Activated CD8-positive, alpha-beta memory T cell treated with anti-CD3 and anti-CD28 coated beads, Interleukin-2, amount 50 U/mL, for 24 hours (primary cell): Measurements from ENCODE around the gene GNAQ.

Experiments
- DNase-seq: peaks from one replicate; pipeline ENCODE4 v3.0.0-alpha.2; 2020; ENCODE audit errors: extremely low read depth

Gene GNAQ

DNA sequence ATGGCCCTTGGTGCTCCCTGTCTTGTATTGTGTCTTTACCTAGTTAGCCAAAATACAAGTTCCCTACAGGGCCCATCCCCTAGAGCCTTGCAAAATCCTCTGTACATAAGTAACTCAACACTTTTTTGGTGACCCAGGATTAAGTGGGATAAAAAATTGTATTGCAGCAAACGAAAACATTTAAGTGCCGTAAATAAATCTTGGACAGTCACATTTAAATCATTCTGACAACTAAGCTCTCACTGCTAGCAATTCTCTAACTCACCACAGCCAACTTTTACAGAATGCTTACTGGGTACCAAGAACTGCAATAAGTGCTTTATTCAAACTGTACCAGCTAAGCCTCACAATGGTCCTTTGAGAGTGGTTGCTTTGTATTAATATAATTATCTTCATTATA, 56.6 kb downstream of the GNAQ start:
- DNase-seq: no peak

DNA sequence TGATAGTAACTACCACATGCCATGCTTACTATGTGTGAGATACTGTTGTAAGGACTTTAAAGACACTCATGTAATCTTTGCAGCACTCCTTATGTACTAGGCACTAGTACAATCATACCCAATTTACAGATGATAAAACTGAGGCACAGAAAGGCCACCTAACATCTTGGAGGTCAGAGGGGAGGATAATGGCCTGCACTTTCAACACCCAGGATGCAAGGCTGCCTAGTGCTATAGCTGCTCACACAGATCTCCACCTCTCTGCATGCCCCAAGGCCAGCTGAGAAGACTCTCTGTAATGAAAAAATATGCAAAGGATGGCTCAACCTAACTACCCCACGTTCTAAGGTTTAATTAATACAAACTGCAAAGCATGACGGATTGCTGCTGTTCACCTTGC, 57.2 kb downstream of the GNAQ start:
- no peak for DNase-seq

- no peak for DNase-seq
Observed at GRCh38 chr9:77969083-77969482, 62.5 kb downstream of the GNAQ start.

DNA sequence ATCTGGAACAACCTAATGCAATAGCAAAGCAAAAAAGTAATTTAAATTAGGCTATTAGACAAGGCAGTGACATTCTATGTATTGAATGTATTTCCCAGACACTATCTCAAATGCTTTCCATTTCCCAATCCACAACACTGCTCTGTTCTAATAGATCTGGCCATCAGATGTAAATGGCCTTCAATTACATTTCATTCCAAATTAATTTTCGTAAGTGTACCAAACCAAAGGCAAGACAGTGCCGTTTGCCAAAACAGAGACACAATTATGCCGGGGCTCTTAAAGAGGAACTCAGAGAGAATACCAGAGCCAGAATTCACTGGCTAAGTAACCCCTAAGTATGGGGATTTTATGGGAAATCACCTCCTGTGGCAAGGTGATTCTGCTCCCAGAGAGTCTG, 63.1 kb downstream of the GNAQ start:
- no peak for DNase-seq

DNA sequence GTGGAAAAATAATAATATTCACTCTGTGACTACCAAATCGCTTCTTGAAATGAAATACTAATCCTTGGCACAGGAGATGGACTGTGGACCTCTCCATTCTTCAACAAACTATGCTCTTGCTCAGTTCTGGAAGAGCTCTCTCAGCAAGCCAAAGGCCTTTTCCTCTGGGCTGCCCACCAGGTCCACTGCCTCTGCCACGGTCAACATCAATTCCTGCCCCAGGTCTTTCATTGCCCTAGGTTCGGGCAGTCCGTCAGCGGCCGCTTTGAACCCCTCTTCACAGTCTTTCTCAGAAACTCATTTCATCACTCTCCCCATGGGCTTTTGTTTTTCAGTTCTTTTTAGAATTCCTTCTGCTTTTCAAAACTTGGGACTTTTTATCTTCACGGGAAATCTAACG, 64.9 kb downstream of the GNAQ start:
- no peak for DNase-seq

GRCh38 chr9:77965445-77966123, 66.0 kb downstream of the GNAQ start:
- DNase-seq: no peak

- no peak for DNase-seq
Observed at GRCh38 chr9:77964258-77964657, 67.4 kb downstream of the GNAQ start.

DNA sequence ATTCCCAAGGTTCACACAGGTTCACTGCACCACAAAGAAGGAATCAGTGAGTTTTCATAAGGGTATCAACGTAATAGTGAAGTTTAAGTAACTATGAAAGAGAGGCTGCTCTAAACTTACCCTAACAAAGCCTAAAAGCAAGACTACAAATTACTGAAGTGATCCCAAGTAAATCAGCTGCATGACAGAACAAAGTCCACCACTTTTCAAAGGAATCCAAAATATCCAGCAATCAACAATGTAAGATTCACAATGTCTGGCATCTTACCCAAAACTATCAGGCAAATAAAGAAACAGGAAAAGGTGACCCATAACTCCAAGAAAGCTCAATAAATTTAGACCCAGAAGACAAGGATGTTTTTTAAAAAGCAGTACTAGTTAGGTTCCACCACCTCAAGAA, 70.1 kb downstream of the GNAQ start:
- no peak for DNase-seq

DNA sequence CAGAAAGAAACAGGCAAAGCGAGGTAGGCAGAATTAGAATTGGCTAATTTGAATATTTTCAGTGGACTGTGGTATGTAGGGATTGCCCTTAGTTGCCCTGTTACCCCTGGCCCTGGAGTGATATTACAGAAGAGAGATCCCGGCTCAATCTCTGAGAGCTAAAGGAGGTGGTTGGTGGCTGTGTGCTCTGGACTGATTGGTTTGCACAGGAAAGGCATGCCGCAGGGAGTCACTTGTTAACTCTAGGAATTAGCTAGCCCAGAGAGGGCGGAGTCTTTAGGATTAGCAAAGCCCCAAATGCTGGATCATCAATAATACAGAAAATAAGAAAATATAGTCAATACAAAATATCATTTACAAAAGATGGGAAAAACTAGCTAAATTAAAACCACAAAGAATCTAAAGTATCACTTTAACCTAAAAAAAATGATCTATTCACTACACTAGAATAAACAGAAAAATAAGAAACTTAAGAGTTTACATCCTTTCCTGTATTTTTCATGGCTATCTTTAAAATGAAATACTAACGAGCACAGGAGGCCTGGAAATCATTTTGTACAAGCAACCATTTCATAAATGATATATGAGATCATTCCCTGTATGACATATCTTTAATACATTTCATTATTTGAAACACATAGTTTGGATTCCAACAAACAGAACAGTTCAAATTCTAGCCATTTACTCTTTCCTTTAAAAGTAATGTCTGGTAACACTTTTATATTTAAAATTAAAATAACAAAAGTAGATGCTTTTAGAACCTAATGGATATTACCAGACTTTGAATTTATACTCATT, 71.1 kb downstream of the GNAQ start:
- no peak for DNase-seq

GRCh38 chr9:77959803-77960202, 71.8 kb downstream of the GNAQ start:
- no peak for DNase-seq

GRCh38 chr9:77957652-77958051, 74.0 kb downstream of the GNAQ start:
- no peak for DNase-seq

DNA sequence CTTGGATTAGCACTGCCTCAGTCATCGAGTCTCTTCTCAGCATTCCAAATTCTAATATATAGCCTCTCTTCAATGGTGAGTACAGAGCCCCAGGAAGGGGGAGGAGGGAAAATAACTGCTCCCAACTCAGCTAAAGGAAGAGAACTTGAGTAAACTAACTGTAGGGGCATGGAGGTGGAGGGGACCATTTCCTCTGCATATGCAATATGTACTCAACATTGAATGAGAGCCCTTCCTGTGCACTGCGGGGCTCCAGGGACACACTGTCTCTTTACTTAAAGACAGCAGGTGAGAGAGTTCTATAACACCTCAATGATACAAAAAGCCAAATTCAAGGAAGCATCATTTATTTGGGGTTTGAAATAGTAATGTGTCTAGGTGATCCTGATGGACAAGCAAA, 75.1 kb downstream of the GNAQ start:
- DNase-seq: no peak

DNA sequence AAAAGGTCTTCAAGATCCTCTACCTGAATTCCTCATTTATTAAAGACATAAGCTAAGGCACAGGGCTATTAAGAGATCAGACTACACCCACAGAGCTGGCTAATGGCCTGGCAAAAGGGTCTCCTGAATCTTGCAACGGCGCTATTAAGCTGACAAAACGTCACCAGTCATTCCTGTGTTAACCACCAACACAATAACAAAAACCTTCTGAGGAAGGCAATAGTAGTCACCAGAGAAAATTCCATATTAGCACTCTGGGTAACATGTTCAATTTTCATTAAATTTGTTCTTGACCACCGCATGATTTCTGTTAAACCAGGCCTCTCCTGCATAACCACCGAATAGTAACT, 77.0 kb downstream of the GNAQ start:
- no peak for DNase-seq

GRCh38 chr9:77954013-77954665, 77.5 kb downstream of the GNAQ start:
- no peak for DNase-seq

DNA sequence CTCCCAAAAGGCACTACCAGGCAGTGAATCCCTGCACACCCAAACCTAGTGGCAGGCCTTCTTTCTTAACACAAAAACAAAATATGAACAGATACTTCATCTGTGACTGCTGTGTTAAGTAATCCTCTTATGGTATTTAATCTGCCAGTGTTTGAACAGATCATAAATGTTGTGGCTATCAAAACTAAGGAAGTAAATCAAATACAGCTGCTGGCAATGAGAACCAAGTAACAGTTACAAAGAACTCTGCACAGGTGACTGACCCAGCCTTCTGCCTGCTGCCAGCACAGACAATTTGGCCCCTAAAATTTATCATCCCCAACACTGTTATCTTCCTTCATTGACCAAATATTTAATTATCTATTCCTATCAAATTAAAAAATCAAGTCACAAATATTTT, 78.0 kb downstream of the GNAQ start:
- no peak for DNase-seq

- DNase-seq: no peak
Observed at GRCh38 chr9:77952635-77953328, 78.8 kb downstream of the GNAQ start.

GRCh38 chr9:77951369-77951768, 80.2 kb downstream of the GNAQ start:
- no peak for DNase-seq

DNA sequence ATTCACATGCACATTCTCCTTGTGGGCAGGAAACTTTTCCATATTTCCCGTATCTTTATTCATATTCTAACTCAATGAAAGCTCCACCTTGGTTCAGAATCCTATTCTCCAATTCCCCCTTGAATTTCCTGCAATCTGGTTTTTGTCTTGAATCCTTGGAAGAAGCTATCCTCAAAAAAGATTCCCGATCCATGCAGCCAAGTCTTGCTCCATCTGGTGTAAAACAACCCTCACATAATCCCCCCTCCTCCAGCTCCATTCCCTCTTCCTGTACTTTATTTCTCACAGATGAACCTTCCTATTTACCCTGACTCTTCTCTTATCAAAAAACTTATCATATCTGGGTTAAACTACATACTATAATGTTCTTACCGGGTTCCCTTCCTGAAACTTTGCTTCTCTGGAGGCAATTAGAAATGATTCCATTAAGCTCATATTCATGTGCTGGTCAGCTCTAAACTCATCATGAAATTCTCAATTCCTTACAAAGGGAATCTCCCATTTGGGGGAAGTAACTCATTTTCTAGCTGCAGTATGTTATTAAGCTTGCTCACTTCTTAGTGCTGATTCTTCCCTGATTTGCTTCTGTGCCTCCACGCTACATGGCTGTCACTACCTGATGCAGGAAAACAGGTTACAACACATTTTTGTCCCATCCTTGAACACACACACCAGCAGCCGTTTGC, 81.7 kb downstream of the GNAQ start:
- DNase-seq: no peak

GRCh38 chr9:77947651-77948050, 84.0 kb downstream of the GNAQ start:
- DNase-seq: no peak

- no peak for DNase-seq
Observed at GRCh38 chr9:77946969-77947620, 84.5 kb downstream of the GNAQ start.

GRCh38 chr9:77946296-77946695, 85.3 kb downstream of the GNAQ start:
- DNase-seq: no peak
